HG02981 (cell line): ENCODE measurements around the gene SLC10A7.

Source experiments
- ATAC-seq: cut with Tn5 transposase; IDR thresholded peaks from one replicate; pipeline ENCODE4 v1.9.1; 2021; ENCODE audit warnings: mild to moderate bottlenecking, moderate library complexity; ENCODE audit not compliant: unreplicated experiment

SLC10A7 gene

GRCh38 chr4:146521541-146522097 lies at the start of gene SLC10A7:
Gene SLC10A7, minus strand, starts transcription at chr4:146521940. Its CDS starts 223 bp downstream, at chr4:146521717.
- peak; percentile 84 for ATAC-seq

GRCh38 chr4:146567396-146567795 lies 45.7 kb upstream of the SLC10A7 start:
- ATAC-seq: no peak

GRCh38 chr4:146564492-146564891 lies 42.8 kb upstream of the SLC10A7 start:
- no peak for ATAC-seq

- no peak for ATAC-seq
These were observed 28.4 kb upstream of the SLC10A7 start for GRCh38 chr4:146550161-146550560.

GRCh38 chr4:146548443-146548842 lies 26.7 kb upstream of the SLC10A7 start:
- ATAC-seq: no peak

- no peak for ATAC-seq
These were observed 23.4 kb upstream of the SLC10A7 start for GRCh38 chr4:146545102-146545501.

GRCh38 chr4:146534178-146534577 lies 12.4 kb upstream of the SLC10A7 start:
- no peak for ATAC-seq

- ATAC-seq: no peak
These were observed 4.0 kb upstream of the SLC10A7 start for GRCh38 chr4:146525754-146526153.

GRCh38 chr4:146524663-146525062 lies 2.9 kb upstream of the SLC10A7 start:
- ATAC-seq: no peak

GRCh38 chr4:146522869-146523205 lies 1.1 kb upstream of the SLC10A7 start:
- peak; percentile 26 for ATAC-seq

GRCh38 chr4:146522098-146522868 lies 543 bp upstream of the SLC10A7 start:
- peak; percentile 60 for ATAC-seq

- peak; percentile 43 for ATAC-seq
These were observed 722 bp downstream of the SLC10A7 start for GRCh38 chr4:146520896-146521540.

GRCh38 chr4:146514651-146515357 lies 6.9 kb downstream of the SLC10A7 start:
- no peak for ATAC-seq

- no peak for ATAC-seq
These were observed 8.2 kb downstream of the SLC10A7 start for GRCh38 chr4:146513548-146513947.

GRCh38 chr4:146511381-146511780 lies 10.4 kb downstream of the SLC10A7 start:
- no peak for ATAC-seq

- ATAC-seq: no peak
These were observed 10.8 kb downstream of the SLC10A7 start for GRCh38 chr4:146510942-146511341.

GRCh38 chr4:146508229-146508939 lies 13.4 kb downstream of the SLC10A7 start:
- ATAC-seq: no peak

- ATAC-seq: no peak
These were observed 14.1 kb downstream of the SLC10A7 start for GRCh38 chr4:146507632-146508031.

- ATAC-seq: no peak
These were observed 15.5 kb downstream of the SLC10A7 start for GRCh38 chr4:146506272-146506671.

GRCh38 chr4:146500216-146500615 lies 21.5 kb downstream of the SLC10A7 start:
- ATAC-seq: no peak

- ATAC-seq: no peak
These were observed 23.4 kb downstream of the SLC10A7 start for GRCh38 chr4:146498291-146498690.
